Left lung (tissue), 10 donors: ENCODE data around the gene VILL. TPM values are rescaled to one million over a fixed set of nuclear protein-coding genes. Genes with fewer than 3 reads are reported as not detected.

Source experiments
- ATAC-seq: fragments of 200-7000 bp; cut with Tn5 transposase; one replicate; pipeline ENCODE4 v1.9.1; 2020; ENCODE audit warnings: moderate library complexity
- DNase-seq, 4 donors: peaks; one replicate each; pipeline ENCODE4 v3.0.0-alpha.2; 2013 to 2020
- H3K27ac ChIP-seq, 2 donors: fragments of 200-600 bp; sonication (generic) in 1 of 2; one replicate each; pipeline versions ENCODE4 v1.5.0 to v1.8.0; 2020 to 2021
- H3K27me3 ChIP-seq, 2 donors: fragments of 200-600 bp; sonication (generic) in 1 of 2; one replicate each; pipeline versions ENCODE4 v1.5.0 to v1.8.0; 2020 to 2021
- H3K36me3 ChIP-seq, 2 donors: fragments of 200-600 bp; sonication (generic) in 1 of 2; one replicate each; pipeline versions ENCODE4 v1.5.0 to v1.8.0; 2020 to 2021
- H3K4me1 ChIP-seq, 2 donors: fragments of 200-600 bp; one replicate each; pipeline ENCODE4 v1.8.0; 2021
- H3K4me3 ChIP-seq, 2 donors: fragments of 200-600 bp; sonication (generic) in 1 of 2; one replicate each; pipeline versions ENCODE4 v1.5.0 to v1.8.0; 2020 to 2021; ENCODE audit warnings: mild to moderate bottlenecking in 1 of 2
- H3K9me3 ChIP-seq, 2 donors: fragments of 200-600 bp; sonication (generic) in 1 of 2; one replicate each; pipeline versions ENCODE4 v1.5.0 to v1.8.0; 2020 to 2021
- CTCF ChIP-seq, 2 donors: fragments of 200-600 bp; sonication (generic) in 1 of 2; IDR thresholded peaks; one replicate each; pipeline versions ENCODE4 v1.5.0 to v1.8.0; 2021; ENCODE audit warnings: antibody characterized with exemption in 2 of 2
- intact Hi-C, 2 donors: fragments of 100-400 bp; cut with DNase I; formaldehyde crosslinking; loops; one replicate each; pipeline versions ENCODE4 v1.11.2 to v1.14.2; 2022
- polyA plus RNA-seq, 6 donors: library from polyadenylated mRNA; unstranded; fragments of 120-200 nt; gene quantifications; one replicate each; pipeline ENCODE4 v1.2.1, GENCODE V29; 2013; ENCODE audit not compliant: insufficient read length in 6 of 6
- total RNA-seq, 2 donors: library from RNA; stranded (reverse); fragmentation: NEBNext Ultra II Directional; extraction: Animal tissue kit (Norgen Biotek cat#: 25700); gene quantifications; one replicate each; pipeline ENCODE4 v1.2.1, GENCODE V29; 2021
- donor health status: DM: no; HTN: yes; CAD: no.
- donor health status: DM: no; HTN: no; CAD: no.

VILL gene
- total and polyA plus RNA-seq, 8 donors: 19.5 to 36.9 (median 25.1) TPM

GRCh38 chr3:37981348-37981664, 9.3 kb upstream of the VILL start:
- H3K9me3 ChIP-seq: no peaks in the 10 kb centered on the region
- no peak overlapping the region for H3K4me3 ChIP-seq
- H3K27me3 ChIP-seq: no peaks in the 10 kb centered on the region
- H3K36me3 ChIP-seq: peaks cover 0 to 18% of the 10 kb centered on the region in 2 donors
- ATAC-seq: no peak
- peaks cover 4 to 56% of the 10 kb centered on the region in 2 donors for H3K4me1 ChIP-seq
- intact Hi-C loops: no loop called here
- peak overlapping the region in 1 of 2 donors; percentile 89 for H3K27ac ChIP-seq
- no peak for TF ChIP-seq CTCF (IDR thresholded peaks at IDR 0.05)
- no peak for DNase-seq

- intact Hi-C loops: no loop called here
- no peak for ATAC-seq
- no peak for TF ChIP-seq CTCF (IDR thresholded peaks at IDR 0.05)
- DNase-seq: no peak
- peaks cover 0 to 12% of the 10 kb centered on the region in 2 donors for H3K36me3 ChIP-seq
- no peak overlapping the region for H3K27ac ChIP-seq
- peaks cover 7 to 65% of the 10 kb centered on the region in 2 donors for H3K4me1 ChIP-seq
- H3K9me3 ChIP-seq: no peaks in the 10 kb centered on the region
- no peak overlapping the region for H3K4me3 ChIP-seq
- no peaks in the 10 kb centered on the region for H3K27me3 ChIP-seq
These were observed 8.3 kb upstream of the VILL start for GRCh38 chr3:37982331-37982730.

- H3K36me3 ChIP-seq: peaks cover 0 to 12% of the 10 kb centered on the region in 2 donors
- no peak overlapping the region for H3K27ac ChIP-seq
- no peak for DNase-seq
- H3K4me3 ChIP-seq: no peak overlapping the region
- no peak for ATAC-seq
- H3K27me3 ChIP-seq: no peaks in the 10 kb centered on the region
- H3K4me1 ChIP-seq: peaks cover 7 to 70% of the 10 kb centered on the region in 2 donors
- TF ChIP-seq CTCF (IDR thresholded peaks at IDR 0.05): no peak
- intact Hi-C loops: no loop called here
- H3K9me3 ChIP-seq: no peaks in the 10 kb centered on the region
These were observed 6.5 kb upstream of the VILL start for GRCh38 chr3:37984051-37984450.

- H3K4me3 ChIP-seq: no peak overlapping the region
- ATAC-seq (no peak), DNase-seq (peak in 1 of 4 donors; percentile 14)
- peaks cover 0 to 12% of the 10 kb centered on the region in 2 donors for H3K36me3 ChIP-seq
- intact Hi-C loops: no loop called here
- peaks cover 7 to 70% of the 10 kb centered on the region in 2 donors for H3K4me1 ChIP-seq
- no peak for TF ChIP-seq CTCF (IDR thresholded peaks at IDR 0.05)
- H3K27me3 ChIP-seq: no peaks in the 10 kb centered on the region
- peak overlapping the region in 1 of 2 donors; percentile 13 for H3K27ac ChIP-seq
- H3K9me3 ChIP-seq: no peaks in the 10 kb centered on the region
These were observed 6.0 kb upstream of the VILL start for GRCh38 chr3:37984596-37984995.

- no peaks in the 10 kb centered on the region for H3K9me3 ChIP-seq
- H3K4me3 ChIP-seq: no peak overlapping the region
- intact Hi-C loops: no loop called here
- no peak for TF ChIP-seq CTCF (IDR thresholded peaks at IDR 0.05)
- ATAC-seq (peak; percentile 41), DNase-seq (peak in 1 of 4 donors; percentile 75)
- H3K27me3 ChIP-seq: no peaks in the 10 kb centered on the region
- H3K36me3 ChIP-seq: peaks cover 0 to 9% of the 10 kb centered on the region in 2 donors
- peaks cover 7 to 61% of the 10 kb centered on the region in 2 donors for H3K4me1 ChIP-seq
- peak overlapping the region in 1 of 2 donors; percentile 37 for H3K27ac ChIP-seq
These were observed 4.8 kb upstream of the VILL start for GRCh38 chr3:37985637-37986320.
